ENCODE measurements around the gene ATP8A2. TPM values are rescaled to one million over a fixed set of nuclear protein-coding genes. Genes with fewer than 3 reads are reported as not detected.

Gene ATP8A2
- total and polyA plus RNA-seq, 9 of the 15 experiments (the other 6 are each of a cell fraction or from before 2014, with no cell fraction given) = under 0.01 to 0.33 (median 0.06) TPM; not detected in 4

DNA sequence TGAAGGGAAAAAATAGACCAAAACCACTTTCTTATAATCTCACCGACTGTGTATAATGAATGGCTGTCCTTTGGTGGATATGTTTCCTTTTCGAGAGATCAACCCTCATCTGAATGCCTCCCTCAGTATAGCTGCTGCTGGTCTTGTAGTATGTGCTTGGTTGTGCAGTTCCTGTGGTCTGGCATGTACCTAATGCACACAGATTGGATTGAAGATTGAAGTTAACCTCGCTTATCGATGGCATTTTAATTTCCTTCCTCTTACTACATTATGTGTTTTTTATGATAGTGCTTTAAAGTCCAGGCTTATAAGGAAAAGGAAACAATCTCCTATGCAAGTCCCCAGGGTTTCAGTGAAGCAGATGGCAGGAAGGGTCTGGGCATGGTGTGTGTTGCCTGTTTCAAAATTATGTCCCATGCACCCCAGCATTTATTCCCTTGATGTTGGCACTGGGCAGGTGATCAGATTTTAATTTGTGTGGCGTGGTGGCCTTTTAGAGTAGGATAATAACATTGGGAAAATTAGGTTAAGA lies 346.0 kb downstream of the ATP8A2 start (continued):
- TF ChIP-seq, protein P1, sequence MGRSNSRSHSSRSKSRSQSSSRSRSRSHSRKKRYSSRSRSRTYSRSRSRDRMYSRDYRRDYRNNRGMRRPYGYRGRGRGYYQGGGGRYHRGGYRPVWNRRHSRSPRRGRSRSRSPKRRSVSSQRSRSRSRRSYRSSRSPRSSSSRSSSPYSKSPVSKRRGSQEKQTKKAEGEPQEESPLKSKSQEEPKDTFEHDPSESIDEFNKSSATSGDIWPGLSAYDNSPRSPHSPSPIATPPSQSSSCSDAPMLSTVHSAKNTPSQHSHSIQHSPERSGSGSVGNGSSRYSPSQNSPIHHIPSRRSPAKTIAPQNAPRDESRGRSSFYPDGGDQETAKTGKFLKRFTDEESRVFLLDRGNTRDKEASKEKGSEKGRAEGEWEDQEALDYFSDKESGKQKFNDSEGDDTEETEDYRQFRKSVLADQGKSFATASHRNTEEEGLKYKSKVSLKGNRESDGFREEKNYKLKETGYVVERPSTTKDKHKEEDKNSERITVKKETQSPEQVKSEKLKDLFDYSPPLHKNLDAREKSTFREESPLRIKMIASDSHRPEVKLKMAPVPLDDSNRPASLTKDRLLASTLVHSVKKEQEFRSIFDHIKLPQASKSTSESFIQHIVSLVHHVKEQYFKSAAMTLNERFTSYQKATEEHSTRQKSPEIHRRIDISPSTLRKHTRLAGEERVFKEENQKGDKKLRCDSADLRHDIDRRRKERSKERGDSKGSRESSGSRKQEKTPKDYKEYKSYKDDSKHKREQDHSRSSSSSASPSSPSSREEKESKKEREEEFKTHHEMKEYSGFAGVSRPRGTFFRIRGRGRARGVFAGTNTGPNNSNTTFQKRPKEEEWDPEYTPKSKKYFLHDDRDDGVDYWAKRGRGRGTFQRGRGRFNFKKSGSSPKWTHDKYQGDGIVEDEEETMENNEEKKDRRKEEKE (IDR thresholded peaks at IDR 0.05; ENCODE audit: borderline replicate concordance in 1 of 2, control insufficient read depth in 1 of 2, low read depth in 2 of 2, low read length in 1 of 2) = no peak

DNA sequence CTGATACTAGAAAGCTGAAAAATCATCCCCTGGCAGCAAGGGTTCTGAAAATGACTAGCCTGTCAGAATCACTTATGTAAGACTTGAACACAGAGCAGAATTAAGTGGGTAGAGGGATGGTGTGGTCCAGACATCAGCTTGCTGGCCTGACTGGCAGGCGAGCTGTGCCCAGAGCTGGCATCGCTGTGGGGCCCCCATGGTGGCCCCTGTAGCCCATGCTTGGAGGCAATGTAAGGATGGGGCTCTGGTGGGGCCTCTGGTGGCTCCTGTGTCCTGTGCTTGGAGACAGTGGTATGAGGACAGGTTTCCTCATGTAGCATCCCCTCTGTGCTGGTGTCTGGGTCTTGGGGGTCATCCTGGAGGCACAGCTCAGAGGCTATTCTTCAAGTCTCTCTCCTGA lies 347.9 kb downstream of the ATP8A2 start:
- BruUV-seq (replicated peaks) = no TSS peak
- DNase-seq (ENCODE audit: extremely low read depth in 1 of 4, low spot score in 3 of 4) (no peak), ATAC-seq (no peak), FAIRE-seq (no peak)
- CTCF ChIA-PET (ENCODE audit: low intra/inter-chr PET ratio) = no interaction called here
- Histone ChIP-seq H3K27ac (ENCODE audit: extremely low read depth, low read depth, low read length) (no peak overlapping the region), H3K27me3 (ENCODE audit: control insufficient read depth in 2 of 2, insufficient read depth in 2 of 2, low read length in 2 of 2) (no peaks in the 10 kb centered on the region), H3K9me1 (ENCODE audit: control insufficient read depth, insufficient read depth, low read length) (no peaks in the 10 kb centered on the region), H3K9ac (ENCODE audit: insufficient read depth in 1 of 2, low read depth in 2 of 2, low read length in 2 of 2) (no peak overlapping the region), H3K9me3 (replicated peaks; ENCODE audit: control insufficient read depth, insufficient read depth, low read depth, low read length) (no peaks in the 10 kb centered on the region), H3K4me3 (no peak overlapping the region), H2AFZ (ENCODE audit: low read depth, low read length) (no peak overlapping the region), H3K36me3 (ENCODE audit: control insufficient read depth, insufficient read depth, low read length) (no peaks in the 10 kb centered on the region), H3K4me2 (ENCODE audit: insufficient read depth, low read length) (no peak overlapping the region), H4K20me1 (replicated peaks; ENCODE audit: control insufficient read depth, insufficient read depth, low read length) (no peaks in the 10 kb centered on the region), H3K4me1 (replicated peaks in 1 of 2; ENCODE audit: control insufficient read depth in 2 of 2, insufficient read depth in 2 of 2, low read length in 2 of 2) (no peaks in the 10 kb centered on the region), H3K79me2 (ENCODE audit: control insufficient read depth, insufficient read depth, low read length) (no peaks in the 10 kb centered on the region)
- in situ Hi-C loops (cut with MboI) (no loop called here), intact Hi-C loops (cut with micrococcal nuclease) (no loop called here)
- POLR2A ChIA-PET = interaction anchor here (0.6 kb wide), 1 partner anchor 999 kb away, joined by 3 read pairs; no protein-coding TSS in a partner anchor
- WGBS (ENCODE audit: insufficient coverage, low coverage, missing lambda C conversion rate) = 0% methylated on average over 2 of the region's 2 CpGs
- TF ChIP-seq NRF1 (conservative IDR thresholded peaks at IDR 0.05 in 1 of 2, IDR thresholded peaks at IDR 0.05 in 1 of 2) = no peak
- TF ChIP-seq TGIF2 (CRISPR knock-in tag; IDR thresholded peaks at IDR 0.05) = no peak
- no peak for TF ChIP-seq ZBTB17 (CRISPR knock-in tag; IDR thresholded peaks at IDR 0.05)
- TF ChIP-seq ZFP30 (CRISPR knock-in tag; IDR thresholded peaks at IDR 0.05; ENCODE audit: borderline replicate concordance) = no peak
- TF ChIP-seq, protein P2, sequence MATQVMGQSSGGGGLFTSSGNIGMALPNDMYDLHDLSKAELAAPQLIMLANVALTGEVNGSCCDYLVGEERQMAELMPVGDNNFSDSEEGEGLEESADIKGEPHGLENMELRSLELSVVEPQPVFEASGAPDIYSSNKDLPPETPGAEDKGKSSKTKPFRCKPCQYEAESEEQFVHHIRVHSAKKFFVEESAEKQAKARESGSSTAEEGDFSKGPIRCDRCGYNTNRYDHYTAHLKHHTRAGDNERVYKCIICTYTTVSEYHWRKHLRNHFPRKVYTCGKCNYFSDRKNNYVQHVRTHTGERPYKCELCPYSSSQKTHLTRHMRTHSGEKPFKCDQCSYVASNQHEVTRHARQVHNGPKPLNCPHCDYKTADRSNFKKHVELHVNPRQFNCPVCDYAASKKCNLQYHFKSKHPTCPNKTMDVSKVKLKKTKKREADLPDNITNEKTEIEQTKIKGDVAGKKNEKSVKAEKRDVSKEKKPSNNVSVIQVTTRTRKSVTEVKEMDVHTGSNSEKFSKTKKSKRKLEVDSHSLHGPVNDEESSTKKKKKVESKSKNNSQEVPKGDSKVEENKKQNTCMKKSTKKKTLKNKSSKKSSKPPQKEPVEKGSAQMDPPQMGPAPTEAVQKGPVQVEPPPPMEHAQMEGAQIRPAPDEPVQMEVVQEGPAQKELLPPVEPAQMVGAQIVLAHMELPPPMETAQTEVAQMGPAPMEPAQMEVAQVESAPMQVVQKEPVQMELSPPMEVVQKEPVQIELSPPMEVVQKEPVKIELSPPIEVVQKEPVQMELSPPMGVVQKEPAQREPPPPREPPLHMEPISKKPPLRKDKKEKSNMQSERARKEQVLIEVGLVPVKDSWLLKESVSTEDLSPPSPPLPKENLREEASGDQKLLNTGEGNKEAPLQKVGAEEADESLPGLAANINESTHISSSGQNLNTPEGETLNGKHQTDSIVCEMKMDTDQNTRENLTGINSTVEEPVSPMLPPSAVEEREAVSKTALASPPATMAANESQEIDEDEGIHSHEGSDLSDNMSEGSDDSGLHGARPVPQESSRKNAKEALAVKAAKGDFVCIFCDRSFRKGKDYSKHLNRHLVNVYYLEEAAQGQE (IDR thresholded peaks at IDR 0.05; ENCODE audit: borderline replicate concordance) = no peak
- TF ChIP-seq, protein P2 (CRISPR knock-in tag; IDR thresholded peaks at IDR 0.05; ENCODE audit: low read depth) = no peak
- TF ChIP-seq HDGF (IDR thresholded peaks at IDR 0.05) = no peak
- TF ChIP-seq NR3C1 (CRISPR knock-in tag; IDR thresholded peaks at IDR 0.05) = no peak

All from K562 (cell line).